Astrocyte (in vitro differentiated cells and primary cell): ENCODE results near the gene ATXN2. TPM values are rescaled to one million over a fixed set of nuclear protein-coding genes. Genes with fewer than 3 reads are reported as not detected.

Experiments used
- DNase-seq: peaks from one replicate; pipeline ENCODE4 v3.0.0-alpha.2; 2010; ENCODE audit warnings: low read depth
- FAIRE-seq: peaks from 2 replicates; lab custom pipeline; 2011; peaks lifted over from hg19 to GRCh38; lab: Jason Lieb, UNC
- H2AFZ ChIP-seq: 2 replicates; pipeline ENCODE4 v1.6.0; 2012; ENCODE audit warnings: low read depth, low read length, inconsistent platforms
- H3K27ac ChIP-seq: 2 replicates; pipeline ENCODE4 v1.5.1; 2011; ENCODE audit warnings: low read depth, low read length, inconsistent platforms
- H3K27me3 ChIP-seq: 2 replicates; pipeline ENCODE4 v1.6.0; 2011; ENCODE audit warnings: low read length, inconsistent platforms; ENCODE audit not compliant: insufficient read depth
- H3K36me3 ChIP-seq: 2 replicates; pipeline ENCODE4 v1.5.1; 2011; ENCODE audit warnings: low read length, inconsistent platforms; ENCODE audit not compliant: insufficient read depth
- H3K4me1 ChIP-seq: 2 replicates; pipeline ENCODE4 v1.5.1; 2011; ENCODE audit warnings: low read length, inconsistent platforms; ENCODE audit not compliant: insufficient read depth
- H3K4me2 ChIP-seq: 2 replicates; pipeline ENCODE4 v1.6.0; 2012; ENCODE audit warnings: low read length, inconsistent platforms
- H3K4me3 ChIP-seq: 2 replicates; pipeline ENCODE4 v1.5.1; 2011; ENCODE audit warnings: low read depth, mild to moderate bottlenecking, low read length, inconsistent platforms; ENCODE audit not compliant: insufficient read depth
- H3K79me2 ChIP-seq: 2 replicates; pipeline ENCODE4 v1.6.0; 2012; ENCODE audit warnings: mild to moderate bottlenecking, low read length, inconsistent platforms; ENCODE audit not compliant: insufficient read depth
- H3K9ac ChIP-seq: 2 replicates; pipeline ENCODE4 v1.6.0; 2012; ENCODE audit warnings: mild to moderate bottlenecking, low read length, inconsistent platforms
- H3K9me3 ChIP-seq: 2 replicates; pipeline ENCODE4 v1.5.1; 2012; ENCODE audit warnings: low read depth, mild to moderate bottlenecking, low read length, inconsistent platforms; ENCODE audit not compliant: insufficient read depth
- H4K20me1 ChIP-seq: 2 replicates; pipeline ENCODE4 v1.6.0; 2012; ENCODE audit warnings: low read length, inconsistent platforms; ENCODE audit not compliant: insufficient read depth
- H3K27ac Mint-ChIP-seq: one replicate; pipeline ENCODE4 v1.8.0; 2021; ENCODE audit warnings: mild to moderate bottlenecking, mixed read lengths; ENCODE audit not compliant: unreplicated experiment
- H3K27me3 Mint-ChIP-seq: one replicate; pipeline ENCODE4 v1.8.0; 2021; ENCODE audit warnings: low read depth, mixed read lengths; ENCODE audit not compliant: unreplicated experiment
- H3K36me3 Mint-ChIP-seq: one replicate; pipeline ENCODE4 v1.8.0; 2021; ENCODE audit warnings: low read depth, mixed read lengths; ENCODE audit not compliant: unreplicated experiment
- H3K4me1 Mint-ChIP-seq: one replicate; pipeline ENCODE4 v1.8.0; 2021; ENCODE audit warnings: low read depth, mixed read lengths; ENCODE audit not compliant: unreplicated experiment
- H3K4me3 Mint-ChIP-seq: one replicate; pipeline ENCODE4 v1.8.0; 2021; ENCODE audit warnings: mild to moderate bottlenecking, moderate library complexity, mixed read lengths; ENCODE audit not compliant: unreplicated experiment
- H3K9me3 Mint-ChIP-seq: one replicate; pipeline ENCODE4 v1.8.0; 2021; ENCODE audit warnings: mild to moderate bottlenecking, mixed read lengths; ENCODE audit not compliant: unreplicated experiment
- CTCF ChIP-seq: IDR thresholded peaks from 2 replicates; pipeline ENCODE4 v1.5.1; 2011; ENCODE audit warnings: low read depth, mild to moderate bottlenecking, inconsistent platforms, low read length, moderate library complexity; ENCODE audit not compliant: insufficient read depth
- EZH2 ChIP-seq: IDR thresholded peaks from 2 replicates; pipeline ENCODE4 v1.6.1; 2012; ENCODE audit warnings: mild to moderate bottlenecking, low read length, inconsistent platforms; ENCODE audit not compliant: insufficient read depth
- total RNA-seq: library from RNA; stranded (reverse); gene quantifications from 2 replicates; pipeline ENCODE4 v1.2.1, GENCODE V29; 2021

Gene ATXN2
- total RNA-seq, 1 donor from 2014 or later, result 58.0 TPM

GRCh38 chr12:111438481-111438880 lies 160.6 kb downstream of the ATXN2 start:
- Mint-ChIP-seq H3K36me3 (peaks cover 12% of the 10 kb centered on the region), H3K9me3 (no peaks in the 10 kb centered on the region), H3K4me1 (peaks cover 45% of the 10 kb centered on the region), H3K4me3 (no peak overlapping the region), H3K27me3 (no peaks in the 10 kb centered on the region), H3K27ac (no peak overlapping the region)
- Histone ChIP-seq H4K20me1 (peaks cover 93% of the 10 kb centered on the region), H3K4me3 (no peak overlapping the region), H3K4me2 (peak overlapping the region; percentile 58), H3K9ac (peak overlapping the region; percentile 23), H3K36me3 (peaks cover under 1% of the 10 kb centered on the region), H2AFZ (no peak overlapping the region), H3K27ac (peak overlapping the region; percentile 71), H3K4me1 (peaks cover 64% of the 10 kb centered on the region), H3K9me3 (no peaks in the 10 kb centered on the region), H3K27me3 (no peaks in the 10 kb centered on the region), H3K79me2 (peaks cover 98% of the 10 kb centered on the region)
- no peak for FAIRE-seq
- peak; percentile 68 for DNase-seq
- TF ChIP-seq CTCF (no peak), EZH2 (no peak)

GRCh38 chr12:111437816-111438454 lies 161.2 kb downstream of the ATXN2 start:
- Histone ChIP-seq H3K79me2 (peaks cover 98% of the 10 kb centered on the region), H3K9ac (peak overlapping the region; percentile 23), H3K4me2 (peak overlapping the region; percentile 58), H3K4me1 (peaks cover 61% of the 10 kb centered on the region), H3K36me3 (peaks cover 3% of the 10 kb centered on the region), H3K27ac (peak overlapping the region; percentile 75), H3K4me3 (no peak overlapping the region), H4K20me1 (peaks cover 91% of the 10 kb centered on the region), H2AFZ (no peak overlapping the region), H3K27me3 (no peaks in the 10 kb centered on the region), H3K9me3 (no peaks in the 10 kb centered on the region)
- peaks cover 42% of the 10 kb centered on the region for H3K4me1 Mint-ChIP-seq
- H3K27me3 Mint-ChIP-seq, result no peaks in the 10 kb centered on the region
- TF ChIP-seq EZH2 (no peak), CTCF (no peak)
- H3K36me3 Mint-ChIP-seq, result peaks cover 14% of the 10 kb centered on the region
- H3K9me3 Mint-ChIP-seq, result no peaks in the 10 kb centered on the region
- H3K27ac Mint-ChIP-seq, result no peak overlapping the region
- peak; percentile 86 for DNase-seq
- FAIRE-seq, result peak; percentile 13
- H3K4me3 Mint-ChIP-seq, result no peak overlapping the region

- Mint-ChIP-seq H3K4me3 (no peak overlapping the region), H3K4me1 (peaks cover 43% of the 10 kb centered on the region), H3K36me3 (peaks cover 12% of the 10 kb centered on the region), H3K27ac (peak overlapping the region; percentile 41), H3K9me3 (no peaks in the 10 kb centered on the region), H3K27me3 (no peaks in the 10 kb centered on the region)
- Histone ChIP-seq H3K79me2 (peaks cover 98% of the 10 kb centered on the region), H3K4me1 (peaks cover 59% of the 10 kb centered on the region), H3K27ac (peak overlapping the region; percentile 75), H3K9ac (no peak overlapping the region), H2AFZ (no peak overlapping the region), H3K27me3 (no peaks in the 10 kb centered on the region), H3K4me2 (no peak overlapping the region), H3K4me3 (no peak overlapping the region), H3K36me3 (peaks cover 3% of the 10 kb centered on the region), H4K20me1 (peaks cover 86% of the 10 kb centered on the region), H3K9me3 (no peaks in the 10 kb centered on the region)
- DNase-seq (no peak), FAIRE-seq (no peak)
- TF ChIP-seq EZH2 (no peak), CTCF (no peak)
Measured at GRCh38 chr12:111436811-111437210, 162.3 kb downstream of the ATXN2 start.
